Spleen (tissue), 7 donors: ENCODE measurements around the gene MGAT5.

ENCODE experiments used
- CTCF ChIP-seq, 11 experiments: fragments of 200-600 bp in 7 of 11; fragments of 450-650 bp in 4 of 11; sonication (generic) in 4 of 11; IDR thresholded peaks in 8 of 11; conservative IDR thresholded peaks in 3 of 11; 1 replicate in 7 of 11; 2 replicates in 4 of 11; pipeline versions ENCODE4 v1.4.0 to v1.8.0; 2016 to 2021; ENCODE audit warnings: antibody characterized with exemption in 11 of 11, inconsistent platforms in 4 of 11, mild to moderate bottlenecking in 1 of 11
- POLR2A ChIP-seq, 3 donors: fragments of 450-650 bp; IDR thresholded peaks; one replicate each; pipeline ENCODE4 v1.5.1; 2017; ENCODE audit warnings: antibody characterized with exemption in 3 of 3, mild to moderate bottlenecking in 1 of 3
- POLR2AphosphoS5 ChIP-seq, 3 donors: sonication (generic); formaldehyde crosslinking; IDR thresholded peaks; one replicate each; pipeline ENCODE4 v1.5.1; 2017; ENCODE audit warnings: antibody characterized with exemption in 3 of 3
- donor health status: DM: no; HTN: no; CAD: no; lungs with moderate emphysema.
- donor health status: DM: no; HTN: no; CAD: no.
- donor health status: DM: no; HTN: no; CAD: no.

GRCh38 chr2:134408386-134408785, 154.5 kb downstream of the MGAT5 start:
- TF ChIP-seq CTCF (IDR thresholded peaks at IDR 0.05 in 8 of 11, conservative IDR thresholded peaks at IDR 0.05 in 3 of 11) (no peak), POLR2AphosphoS5 (IDR thresholded peaks at IDR 0.05) (no peak), POLR2A (IDR thresholded peaks at IDR 0.05) (no peak)
